Kidney (tissue), 14 donors: Measurements from ENCODE around the gene STK36. TPM values are rescaled to one million over a fixed set of nuclear protein-coding genes. Genes with fewer than 3 reads are reported as not detected.

Experiments
- DNase-seq, 5 donors: peaks; one replicate each; pipeline ENCODE4 v3.0.0-alpha.2; 2013 to 2020
- FAIRE-seq: peaks from 2 replicates; lab custom pipeline; 2012; peaks lifted over from hg19 to GRCh38; lab: Jason Lieb, UNC
- H3K27ac ChIP-seq, 2 donors: one replicate each; pipeline ENCODE4 v1.7.0; 2013; ENCODE audit warnings: low read depth in 2 of 2, low read length in 2 of 2, inconsistent platforms in 1 of 2
- H3K27me3 ChIP-seq: one replicate; pipeline ENCODE4 v1.7.1; 2013; ENCODE audit warnings: low read length, inconsistent platforms; ENCODE audit not compliant: control insufficient read depth, insufficient read depth
- H3K36me3 ChIP-seq, 3 donors: one replicate each; pipeline versions ENCODE4 v1.7.0 to v1.7.1; 2013; ENCODE audit warnings: low read length in 3 of 3, control low read depth in 1 of 3, inconsistent platforms in 1 of 3; ENCODE audit not compliant: insufficient read depth in 3 of 3, control insufficient read depth in 2 of 3
- H3K4me1 ChIP-seq, 3 donors: one replicate each; pipeline versions ENCODE4 v1.7.0 to v1.7.1; 2013; ENCODE audit warnings: low read length in 3 of 3, inconsistent platforms in 1 of 3, low read depth in 1 of 3; ENCODE audit not compliant: control insufficient read depth in 2 of 3, insufficient read depth in 2 of 3
- H3K4me3 ChIP-seq, 3 donors: one replicate each; pipeline versions ENCODE4 v1.7.0 to v1.8.1; 2013; ENCODE audit warnings: low read length in 3 of 3, control low read depth in 1 of 3, inconsistent platforms in 1 of 3
- H3K9ac ChIP-seq, 3 donors: one replicate each; pipeline versions ENCODE4 v1.7.0 to v1.7.1; 2013; ENCODE audit warnings: low read length in 3 of 3, control low read depth in 1 of 3, inconsistent platforms in 1 of 3
- H3K9me3 ChIP-seq, 3 donors: one replicate each; pipeline versions ENCODE4 v1.7.0 to v1.7.1; 2013; ENCODE audit warnings: low read length in 3 of 3, control low read depth in 1 of 3, inconsistent platforms in 1 of 3; ENCODE audit not compliant: control insufficient read depth in 2 of 3, insufficient read depth in 1 of 3
- intact Hi-C: fragments of 100-400 bp; cut with DNase I; formaldehyde crosslinking; loops from one replicate; pipeline ENCODE4 v1.11.1; 2022
- polyA plus RNA-seq: library from polyadenylated mRNA; stranded (reverse); fragments of 350-450 nt; fragmentation: Illumina TruSeq; extraction: RNeasy Lipid Tissue Mini Kit (QIAGEN cat#74804); gene quantifications from one replicate; pipeline ENCODE4 v1.2.3, GENCODE V29; 2014; ENCODE audit warnings: low read depth, low replicate concordance; ENCODE audit not compliant: insufficient read depth
- total RNA-seq: library from RNA; stranded (reverse); fragmentation: NEBNext Ultra II Directional; extraction: Animal tissue kit (Norgen Biotek cat#: 25700); gene quantifications from one replicate; pipeline ENCODE4 v1.2.1, GENCODE V29; 2021
- TF ChIP-seq, protein P1 (sequence below): IDR thresholded peaks from 3 replicates; pipeline ENCODE4 v1.5.1; 2012; ENCODE audit warnings: mild to moderate bottlenecking, moderate library complexity, borderline replicate concordance; ENCODE audit not compliant: insufficient read depth; ENCODE audit errors: extremely low read depth
- donor health status: control.
- donor health status: control.
- donor health status: control.
- donor health status: control.
- donor health status: control.
- donor health status: DM: yes; HTN: yes; CAD: no.
- donor health status: Normal renal cell carcinoma (clear cell type).

STK36 gene
- total and polyA plus RNA-seq, 2 donors from 2014 or later, result 18.5 to 53.7 TPM

DNA sequence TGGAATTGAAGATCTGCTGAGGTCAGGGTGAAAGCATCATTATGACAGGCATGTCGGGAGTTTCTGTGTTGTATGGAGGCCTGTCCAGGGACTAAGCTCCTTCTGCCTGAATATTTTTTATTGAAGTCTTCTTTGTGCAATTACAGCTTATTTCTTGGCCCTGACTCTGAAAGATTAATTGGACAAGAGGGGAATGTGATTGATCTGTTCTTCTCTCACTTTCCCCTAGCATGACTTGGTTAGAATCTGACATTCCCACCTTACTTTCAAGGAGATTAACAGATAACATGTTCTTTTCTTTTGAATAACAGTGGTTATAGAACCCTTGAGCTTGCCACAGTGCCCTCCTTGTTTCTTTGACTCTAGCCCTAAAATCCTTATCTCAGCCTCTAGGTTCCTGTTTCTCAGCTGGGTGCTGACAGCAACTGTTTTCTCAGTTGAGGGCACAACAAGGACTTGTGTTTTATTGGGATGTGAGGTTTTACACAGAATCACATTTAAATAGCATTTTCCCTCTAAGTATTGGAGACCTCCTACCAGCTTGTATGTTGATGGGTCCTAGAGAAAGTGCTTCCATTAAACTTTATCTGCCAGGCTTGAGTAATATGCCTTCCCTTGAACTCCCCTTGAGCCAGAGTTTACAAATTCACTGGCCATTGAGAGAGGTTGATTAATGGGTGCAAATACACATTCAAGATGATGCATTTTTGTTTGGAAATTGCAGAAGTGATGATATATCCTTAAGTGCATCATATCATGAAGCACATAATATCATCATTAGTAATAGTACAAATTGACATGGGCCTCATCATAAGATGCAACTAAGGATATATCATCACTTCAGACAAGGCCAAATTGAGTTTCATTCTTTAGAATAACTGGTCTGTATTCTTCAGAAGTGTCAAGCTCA, 51.2 kb downstream of the STK36 start:
- no peak overlapping the region for H3K4me3 ChIP-seq
- no peaks in the 10 kb centered on the region for H3K9me3 ChIP-seq
- TF ChIP-seq, protein P1, sequence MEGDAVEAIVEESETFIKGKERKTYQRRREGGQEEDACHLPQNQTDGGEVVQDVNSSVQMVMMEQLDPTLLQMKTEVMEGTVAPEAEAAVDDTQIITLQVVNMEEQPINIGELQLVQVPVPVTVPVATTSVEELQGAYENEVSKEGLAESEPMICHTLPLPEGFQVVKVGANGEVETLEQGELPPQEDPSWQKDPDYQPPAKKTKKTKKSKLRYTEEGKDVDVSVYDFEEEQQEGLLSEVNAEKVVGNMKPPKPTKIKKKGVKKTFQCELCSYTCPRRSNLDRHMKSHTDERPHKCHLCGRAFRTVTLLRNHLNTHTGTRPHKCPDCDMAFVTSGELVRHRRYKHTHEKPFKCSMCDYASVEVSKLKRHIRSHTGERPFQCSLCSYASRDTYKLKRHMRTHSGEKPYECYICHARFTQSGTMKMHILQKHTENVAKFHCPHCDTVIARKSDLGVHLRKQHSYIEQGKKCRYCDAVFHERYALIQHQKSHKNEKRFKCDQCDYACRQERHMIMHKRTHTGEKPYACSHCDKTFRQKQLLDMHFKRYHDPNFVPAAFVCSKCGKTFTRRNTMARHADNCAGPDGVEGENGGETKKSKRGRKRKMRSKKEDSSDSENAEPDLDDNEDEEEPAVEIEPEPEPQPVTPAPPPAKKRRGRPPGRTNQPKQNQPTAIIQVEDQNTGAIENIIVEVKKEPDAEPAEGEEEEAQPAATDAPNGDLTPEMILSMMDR, result no peak
- no peak for DNase-seq
- H3K36me3 ChIP-seq, result no peaks in the 10 kb centered on the region
- no peak overlapping the region for H3K9ac ChIP-seq
- no peak for FAIRE-seq
- H3K27ac ChIP-seq, result no peak overlapping the region
- H3K4me1 ChIP-seq, result no peaks in the 10 kb centered on the region
- no peaks in the 10 kb centered on the region for H3K27me3 ChIP-seq
- intact Hi-C loops, result no loop called here

DNA sequence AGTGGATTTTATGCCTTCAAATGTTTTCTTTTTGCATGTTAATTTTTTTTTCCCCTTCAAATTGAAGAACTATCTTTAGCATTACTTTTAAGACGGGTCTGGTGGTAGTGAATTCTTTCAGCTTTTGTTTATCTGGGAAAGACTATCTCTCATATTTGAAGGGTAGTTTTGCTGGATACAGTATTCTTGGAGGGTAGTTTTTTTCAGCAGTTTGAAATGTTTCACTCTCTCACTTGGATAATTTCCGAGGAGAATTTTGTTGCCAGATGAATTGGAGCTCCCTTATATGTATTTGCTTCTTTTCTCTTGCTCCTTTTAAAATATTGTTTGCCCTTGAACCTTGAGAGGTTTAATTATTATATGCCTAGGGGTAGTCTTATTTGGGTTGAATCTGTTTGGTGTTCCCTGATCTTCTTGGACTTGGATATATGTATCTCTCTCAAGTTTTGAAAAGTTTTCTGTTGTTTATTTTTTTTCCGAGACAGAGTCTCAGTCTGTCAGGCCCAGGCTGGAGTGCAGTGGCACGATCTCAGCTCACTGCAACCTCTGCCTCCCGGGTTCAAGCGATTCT, 54.2 kb downstream of the STK36 start:
- H3K4me1 ChIP-seq, result no peaks in the 10 kb centered on the region
- no peaks in the 10 kb centered on the region for H3K9me3 ChIP-seq
- TF ChIP-seq, protein P1, result no peak
- no peak overlapping the region for H3K9ac ChIP-seq
- H3K27ac ChIP-seq, result no peak overlapping the region
- no peak overlapping the region for H3K4me3 ChIP-seq
- intact Hi-C loops, result no loop called here
- FAIRE-seq, result no peak
- no peaks in the 10 kb centered on the region for H3K27me3 ChIP-seq
- no peaks in the 10 kb centered on the region for H3K36me3 ChIP-seq
- DNase-seq, result no peak

DNA sequence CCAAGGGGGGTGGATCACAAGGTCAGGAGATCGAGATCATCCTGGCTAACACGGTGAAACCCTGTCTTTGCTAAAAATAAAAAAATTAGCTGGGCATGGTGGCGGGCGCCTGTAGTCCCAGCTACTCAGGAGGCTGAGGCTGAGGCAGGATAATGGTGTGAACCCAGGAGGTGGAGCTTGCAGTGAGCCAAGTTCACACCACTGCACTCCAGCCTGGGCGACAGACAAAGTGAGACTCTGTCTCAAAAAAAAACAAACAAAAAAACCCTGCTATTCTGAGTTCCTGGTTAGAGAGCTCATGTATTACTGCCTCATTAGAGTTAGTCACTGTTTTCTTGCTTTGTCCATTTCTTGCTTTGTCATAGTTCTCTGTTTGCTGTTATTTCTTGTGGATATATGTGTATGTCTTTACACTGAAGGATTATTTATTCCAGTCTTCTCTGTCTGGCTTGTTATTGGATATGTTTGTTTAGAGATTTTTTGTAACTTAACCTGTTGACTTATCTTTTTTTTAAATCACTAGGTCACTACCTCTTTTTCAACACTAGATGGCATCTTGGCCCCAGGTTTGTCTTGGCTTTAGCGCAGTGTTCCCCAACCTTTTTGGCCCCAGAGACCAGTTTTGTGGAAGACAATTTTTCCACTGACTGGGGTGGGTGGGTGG, 55.7 kb downstream of the STK36 start:
- TF ChIP-seq, protein P1, result peak; percentile 18
- FAIRE-seq, result no peak
- no peaks in the 10 kb centered on the region for H3K9me3 ChIP-seq

More for the DNA sequence above, 55.7 kb downstream of the STK36 start:
- intact Hi-C loops, result no loop called here
- no peaks in the 10 kb centered on the region for H3K27me3 ChIP-seq
- no peak overlapping the region for H3K27ac ChIP-seq
- no peaks in the 10 kb centered on the region for H3K36me3 ChIP-seq
- peaks cover 0 to 3% (median 0%) of the 10 kb centered on the region in 3 donors for H3K4me1 ChIP-seq
- no peak overlapping the region for H3K4me3 ChIP-seq
- no peak for DNase-seq
- no peak overlapping the region for H3K9ac ChIP-seq
